HG03520 (cell line): ENCODE data around the gene CT45A6.
"Not testable (repeated sequence)": the region's sequence is repeated elsewhere in the genome, so short reads cannot be mapped to it uniquely, and the experiment has no call there.

ENCODE experiments used
- ATAC-seq: cut with Tn5 transposase; IDR thresholded peaks from one replicate; pipeline ENCODE4 v1.9.1; 2021; ENCODE audit warnings: mild to moderate bottlenecking, moderate library complexity; ENCODE audit not compliant: unreplicated experiment

Gene CT45A6, protein sequence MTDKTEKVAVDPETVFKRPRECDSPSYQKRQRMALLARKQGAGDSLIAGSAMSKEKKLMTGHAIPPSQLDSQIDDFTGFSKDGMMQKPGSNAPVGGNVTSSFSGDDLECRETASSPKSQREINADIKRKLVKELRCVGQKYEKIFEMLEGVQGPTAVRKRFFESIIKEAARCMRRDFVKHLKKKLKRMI

GRCh38 chrX:135802687-135803086 is at the start of gene CT45A6:
TSS of gene CT45A6 (minus strand) at chrX:135802787. CDS start at chrX:135798993, 3,794 bp downstream.
- not testable (repeated sequence) for ATAC-seq

DNA sequence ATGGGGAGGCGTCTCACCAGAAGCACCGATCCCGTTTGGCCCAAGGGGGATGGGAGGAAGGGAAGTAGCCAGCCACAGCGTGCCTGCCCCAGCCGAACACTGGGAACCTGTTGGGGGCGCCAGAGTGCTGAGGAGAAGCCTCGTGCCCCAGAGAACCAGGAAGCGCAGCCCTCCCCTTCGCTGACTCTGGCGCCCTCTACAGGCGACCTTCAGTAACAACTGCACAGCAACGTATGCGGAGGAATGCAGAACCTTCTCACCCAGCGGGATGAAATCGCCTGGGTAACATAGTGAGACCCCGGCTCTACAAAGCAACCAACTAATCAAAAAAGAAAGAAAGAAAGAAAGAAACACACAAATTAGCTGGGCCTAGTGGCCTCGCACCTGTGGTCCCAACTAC is 34.6 kb upstream of the CT45A6 start, which contains the start of gene CT45A7:
Gene CT45A7, minus strand, starts transcription at position 101 of the 400 bp plus-strand sequence. CDS start 3,747 bp downstream, outside the sequence.
- not testable (repeated sequence) for ATAC-seq

- ATAC-seq = not testable (repeated sequence)
Measured at GRCh38 chrX:135819912-135820311, 17.3 kb upstream of the CT45A6 start, which contains the start of gene CT45A2. TSS of gene CT45A2 (minus strand) at chrX:135820012. CDS start at chrX:135816265, 3,747 bp downstream.

- ATAC-seq = not testable (repeated sequence)
Measured at GRCh38 chrX:135785403-135785802, 17.2 kb downstream of the CT45A6 start, which contains the start of gene CT45A5. TSS of gene CT45A5 (minus strand) at chrX:135785503. CDS start at chrX:135781729, 3,774 bp downstream.

- ATAC-seq = not testable (repeated sequence)
Measured at GRCh38 chrX:135768091-135768490, 34.5 kb downstream of the CT45A6 start, which contains the start of gene CT45A3. TSS of gene CT45A3 (minus strand) at chrX:135768191. CDS start at chrX:135764444, 3,747 bp downstream.

- ATAC-seq = not testable (repeated sequence)
Measured at GRCh38 chrX:135744739-135745138, 57.8 kb downstream of the CT45A6 start.
